Central memory CD4-positive, alpha-beta T cell (primary cell): ENCODE results near the gene RUNX3.
A peak's percentile ranks its signal among the peaks of the same experiment; 100 is the strongest.
"Not testable (repeated sequence)": the region's sequence is repeated elsewhere in the genome, so short reads cannot be mapped to it uniquely, and the experiment has no call there.

Experiments used
- DNase-seq: peaks from one replicate; pipeline ENCODE4 v3.0.0; 2022

Gene RUNX3

GRCh38 chr1:24912376-24913273 is 17.5 kb downstream of the RUNX3 start:
- no peak for DNase-seq

DNA sequence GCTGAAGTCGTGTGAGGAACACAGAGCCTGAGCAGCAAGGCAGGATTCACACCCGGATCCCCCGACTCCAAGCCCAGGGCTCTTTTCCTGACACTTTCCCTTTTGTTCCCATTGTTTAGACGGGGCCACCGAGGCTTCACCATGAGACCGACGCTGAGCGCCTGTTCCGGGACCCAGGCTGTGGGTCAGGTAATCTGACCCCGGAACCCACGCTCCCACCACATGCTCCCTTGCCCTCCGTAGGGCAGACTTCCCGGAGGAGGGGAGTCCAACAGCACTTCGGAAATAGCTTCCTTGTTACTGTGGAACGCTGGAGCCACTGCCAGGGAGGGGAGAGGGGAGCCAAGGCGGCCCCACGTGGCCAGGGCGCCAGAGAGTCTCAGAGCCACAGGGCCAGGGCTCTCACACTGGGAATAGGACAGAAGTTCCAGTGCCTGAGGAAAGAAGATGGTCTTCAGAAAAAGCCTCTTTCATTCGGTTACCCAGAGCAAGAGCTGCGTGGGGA is 18.4 kb downstream of the RUNX3 start:
- no peak for DNase-seq

GRCh38 chr1:24910751-24911650 is 19.1 kb downstream of the RUNX3 start:
- peak; percentile 86 for DNase-seq

GRCh38 chr1:24910210-24910609 is 19.9 kb downstream of the RUNX3 start:
- no peak for DNase-seq

DNA sequence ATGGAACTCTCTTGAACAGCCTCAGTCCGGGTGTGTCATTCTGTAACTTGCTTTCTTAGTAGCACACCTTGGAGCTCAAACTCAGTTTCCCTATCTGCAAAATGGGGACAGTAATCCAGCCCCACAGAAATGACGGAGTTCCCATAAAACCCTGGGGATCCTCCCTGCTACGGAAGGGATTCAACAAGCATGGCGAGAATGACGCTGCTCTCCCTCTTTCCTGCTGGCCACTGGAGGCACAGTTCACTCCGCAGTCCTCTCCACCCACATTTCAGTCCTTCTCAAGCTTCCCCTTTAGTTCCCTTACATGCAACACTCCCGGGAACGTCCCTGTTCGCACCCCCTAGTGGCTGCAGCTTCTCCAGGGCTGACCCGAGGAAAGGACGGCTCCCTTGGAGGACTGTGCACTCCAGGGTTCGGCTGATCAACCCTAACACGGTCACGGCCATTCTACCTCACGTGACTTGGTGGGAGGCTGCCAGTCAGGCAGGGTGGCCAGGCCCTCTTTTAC is 20.6 kb downstream of the RUNX3 start:
- DNase-seq: no peak

DNA sequence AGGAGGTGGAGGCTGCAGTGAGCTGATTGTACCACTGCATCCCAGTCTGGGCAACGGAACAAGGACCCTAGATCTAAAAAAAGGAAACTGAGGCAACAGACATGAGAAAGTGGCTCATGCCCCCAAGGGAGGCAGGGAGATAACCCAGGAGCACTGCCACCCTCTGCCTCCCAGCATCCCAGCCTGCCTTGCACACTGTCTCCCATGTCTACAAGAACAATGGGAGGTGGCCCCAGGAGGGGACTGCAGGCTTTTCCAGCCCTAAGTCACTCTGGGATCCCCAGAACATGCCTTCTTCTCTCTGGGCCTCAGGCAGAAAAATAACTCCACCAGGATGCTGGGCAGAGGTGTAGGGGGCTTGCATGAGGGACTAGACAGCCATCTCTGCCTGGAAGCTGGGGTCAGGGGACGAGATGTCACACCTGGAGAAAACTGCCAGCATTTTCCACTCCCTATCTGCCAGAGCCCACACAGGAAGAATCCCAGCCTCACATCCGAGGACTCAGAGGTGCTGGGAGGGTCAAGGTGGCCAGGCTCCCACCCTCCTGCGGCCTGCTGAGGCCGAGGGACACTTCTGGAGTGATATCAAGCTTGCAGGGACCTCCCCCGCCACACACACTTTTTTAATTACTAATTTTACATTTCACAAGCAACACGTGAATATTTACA is 21.4 kb downstream of the RUNX3 start:
- DNase-seq: no peak

DNA sequence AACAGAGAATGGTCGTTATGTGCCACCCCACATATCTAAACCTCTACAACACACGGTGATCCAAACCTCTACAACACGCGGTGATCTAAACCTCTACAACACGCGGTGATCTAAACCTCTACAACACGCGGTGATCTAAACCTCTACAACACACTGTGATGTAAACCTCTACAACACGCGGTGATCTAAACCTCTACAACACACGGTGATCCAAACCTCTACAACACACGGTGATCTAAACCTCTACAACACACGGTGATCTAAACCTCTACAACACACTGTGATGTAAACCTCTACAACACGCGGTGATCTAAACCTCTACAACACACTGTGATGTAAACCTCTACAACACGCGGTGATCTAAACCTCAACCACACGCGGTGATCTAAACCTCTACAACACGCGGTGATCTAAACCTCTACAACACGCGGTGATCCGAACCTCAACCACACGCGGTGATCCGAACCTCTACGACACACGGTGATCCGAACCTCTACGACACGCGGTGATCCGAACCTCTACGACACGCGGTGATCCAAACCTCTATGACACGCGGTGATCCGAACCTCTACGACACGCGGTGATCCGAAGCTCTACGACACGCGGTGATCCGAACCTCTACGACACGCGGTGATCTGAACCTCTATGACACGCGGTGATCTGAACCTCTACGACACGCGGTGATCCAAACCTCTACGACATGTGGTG is 22.3 kb downstream of the RUNX3 start:
- DNase-seq: not testable (repeated sequence)

DNA sequence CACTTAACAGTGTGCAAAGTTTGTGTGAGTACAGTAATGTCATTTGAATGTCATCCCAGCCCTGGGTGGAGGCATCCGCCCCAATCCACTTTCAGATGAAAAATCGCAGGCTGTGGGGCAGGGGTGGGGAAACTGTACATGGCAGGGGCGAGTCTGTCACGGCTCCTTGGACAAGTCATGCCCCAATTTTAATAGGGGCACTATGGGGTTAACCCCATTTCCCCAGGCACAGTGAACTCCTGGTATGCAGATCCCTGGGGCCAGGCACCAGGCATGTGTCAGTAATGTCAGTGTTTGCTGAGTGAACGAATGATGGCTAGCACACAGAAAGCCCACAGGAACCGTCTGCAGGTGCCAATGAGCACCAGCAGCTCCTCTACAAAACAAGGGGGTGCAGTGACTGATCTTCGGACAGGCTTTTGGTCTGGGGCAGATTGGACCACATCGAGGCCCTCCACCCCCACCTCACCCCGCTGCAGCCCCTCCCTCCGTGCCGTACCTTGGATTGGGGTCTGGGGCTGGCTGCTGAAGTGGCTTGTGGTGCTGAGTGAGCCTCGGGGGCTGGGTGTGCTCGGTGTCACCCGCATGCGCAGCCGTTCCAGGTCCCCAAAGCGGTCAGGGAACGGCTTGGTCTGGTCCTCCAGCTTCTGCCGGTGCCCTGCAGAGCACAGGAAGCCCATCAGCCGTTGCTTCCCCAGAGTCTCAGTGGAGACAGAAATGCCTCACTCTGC is 23.2 kb downstream of the RUNX3 start:
- no peak for DNase-seq

- DNase-seq: no peak
These were observed 23.9 kb downstream of the RUNX3 start for GRCh38 chr1:24905979-24906720.

DNA sequence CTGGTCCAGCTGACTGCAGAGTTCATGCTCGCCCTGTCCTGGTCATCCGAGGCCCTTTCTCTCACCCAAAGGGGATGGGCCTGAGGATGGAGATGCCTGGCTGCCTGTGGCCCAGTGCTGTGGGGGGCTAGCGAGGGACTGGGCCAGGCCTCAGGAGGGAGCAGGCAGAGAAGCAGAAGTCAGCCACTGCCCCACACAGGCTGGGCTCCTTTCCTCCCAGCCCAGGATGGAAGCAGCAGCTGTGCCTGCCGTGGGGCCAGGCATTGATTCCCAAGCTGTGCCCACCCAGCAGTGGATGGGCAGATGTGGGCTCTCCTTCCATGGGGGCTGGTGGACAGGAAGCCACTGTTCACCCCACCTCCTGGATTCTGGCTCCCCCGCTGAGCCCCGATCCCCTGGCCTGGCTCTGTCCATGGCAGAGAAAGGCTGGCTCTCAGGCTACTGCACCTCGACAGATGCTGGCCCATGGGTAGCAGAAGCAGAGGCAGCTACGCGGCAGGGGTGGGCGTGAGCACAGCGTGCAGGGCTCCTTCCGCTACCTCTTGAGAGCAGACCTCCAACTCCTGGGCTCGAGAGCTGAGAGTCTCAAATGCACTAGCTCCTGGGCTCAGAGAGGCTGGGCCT is 24.6 kb downstream of the RUNX3 start:
- DNase-seq: no peak

GRCh38 chr1:24904731-24905354 is 25.2 kb downstream of the RUNX3 start:
- no peak for DNase-seq

GRCh38 chr1:24903955-24904730 is 25.9 kb downstream of the RUNX3 start:
- no peak for DNase-seq

DNA sequence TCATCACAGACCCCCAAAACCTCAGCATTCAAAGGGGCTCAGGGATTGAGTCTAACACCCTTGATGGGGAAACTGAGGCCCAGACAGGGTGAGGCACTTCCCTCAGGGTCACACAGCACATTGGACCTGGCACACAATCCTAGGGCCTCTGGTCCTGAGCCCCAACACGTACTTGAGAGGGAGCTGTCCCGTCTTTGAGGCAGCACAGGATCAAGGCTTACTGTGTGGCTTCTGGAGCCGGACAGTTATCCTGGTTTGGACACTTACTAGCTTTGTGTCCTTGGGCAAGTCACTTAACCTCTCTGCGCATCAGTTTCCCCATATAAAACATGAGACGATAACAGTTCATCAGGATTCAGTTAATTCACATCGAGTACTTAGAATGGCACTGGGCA is 26.5 kb downstream of the RUNX3 start:
- DNase-seq: no peak

DNA sequence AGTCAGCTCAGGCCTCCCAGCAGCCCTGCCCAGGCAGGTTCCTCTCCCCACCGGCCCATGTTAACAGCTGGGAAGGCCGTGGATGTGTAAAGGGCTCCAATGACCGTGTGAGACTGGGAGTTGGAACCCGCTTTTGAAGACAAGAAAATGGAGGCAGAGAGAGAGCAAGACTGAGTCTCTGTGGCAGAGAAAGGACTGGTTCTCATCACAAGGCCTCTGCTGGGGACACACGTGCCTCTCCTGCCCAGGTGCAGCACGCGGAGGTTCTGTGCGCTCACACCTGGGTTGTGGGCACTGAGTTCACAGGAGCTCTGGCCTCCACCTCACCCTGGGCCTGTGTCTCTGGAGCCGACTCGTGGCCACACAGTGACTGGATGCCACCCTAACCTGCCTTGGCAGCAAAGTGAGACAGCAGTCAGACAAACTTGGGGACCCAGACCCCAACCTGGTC is 27.0 kb downstream of the RUNX3 start:
- no peak for DNase-seq

DNA sequence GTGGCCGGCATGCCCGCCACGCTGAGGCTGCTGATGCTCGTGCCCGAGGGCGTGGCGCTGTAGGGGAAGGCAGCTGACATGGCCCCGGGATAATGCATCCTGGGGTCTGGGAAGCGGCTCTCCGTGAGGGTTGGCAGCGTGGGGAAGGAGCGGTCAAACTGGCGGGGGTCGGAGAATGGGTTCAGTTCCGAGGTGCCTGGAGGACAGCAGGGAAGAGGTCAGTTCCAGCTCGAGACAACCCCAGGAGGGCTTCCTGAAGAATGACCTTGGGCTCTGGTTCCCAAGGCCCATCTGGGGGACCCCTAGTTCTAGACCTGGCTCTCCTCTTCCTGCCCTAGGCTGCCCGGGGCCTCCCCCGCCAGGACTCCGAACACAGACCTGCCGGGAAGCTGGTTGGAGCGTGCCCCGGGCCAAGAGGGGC is 27.6 kb downstream of the RUNX3 start:
- no peak for DNase-seq

DNA sequence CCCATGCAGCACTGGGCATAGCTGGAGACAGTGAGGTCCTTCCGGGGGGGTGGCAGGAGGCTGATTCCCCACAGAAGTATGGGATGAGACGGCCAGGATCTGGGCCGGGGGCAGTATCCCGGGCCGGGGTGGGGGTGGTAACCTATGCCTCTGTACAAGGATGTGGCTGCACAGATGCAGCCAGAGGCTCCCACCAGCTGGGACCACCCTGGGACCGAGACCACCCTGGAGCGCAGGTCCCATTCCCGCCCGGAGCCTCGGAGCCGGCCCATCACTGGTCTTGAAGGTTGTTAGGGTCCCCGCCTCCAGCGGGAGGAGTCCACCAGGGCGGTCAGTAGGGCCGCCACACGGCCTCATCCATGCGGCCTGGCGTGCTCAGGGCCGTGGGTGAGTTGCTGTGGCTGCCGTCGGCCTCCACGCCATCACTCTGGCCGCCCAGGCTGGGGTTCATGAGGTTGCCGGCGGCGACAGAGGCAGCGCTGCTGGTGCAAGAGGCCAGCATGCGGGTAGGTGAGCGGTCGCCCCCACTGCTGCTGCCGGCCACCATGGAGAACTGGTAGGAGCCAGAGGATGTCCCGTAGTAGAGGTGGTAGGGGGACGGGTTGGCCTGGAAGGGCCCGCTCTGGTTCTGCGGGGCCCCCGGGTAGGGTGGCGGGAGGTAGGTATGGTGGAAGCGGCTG is 28.1 kb downstream of the RUNX3 start:
- no peak for DNase-seq

- no peak for DNase-seq
These were observed 28.9 kb downstream of the RUNX3 start for GRCh38 chr1:24900985-24901781.
